ENCODE data around the gene TCEANC2.

- TF ChIP-seq, protein P1, sequence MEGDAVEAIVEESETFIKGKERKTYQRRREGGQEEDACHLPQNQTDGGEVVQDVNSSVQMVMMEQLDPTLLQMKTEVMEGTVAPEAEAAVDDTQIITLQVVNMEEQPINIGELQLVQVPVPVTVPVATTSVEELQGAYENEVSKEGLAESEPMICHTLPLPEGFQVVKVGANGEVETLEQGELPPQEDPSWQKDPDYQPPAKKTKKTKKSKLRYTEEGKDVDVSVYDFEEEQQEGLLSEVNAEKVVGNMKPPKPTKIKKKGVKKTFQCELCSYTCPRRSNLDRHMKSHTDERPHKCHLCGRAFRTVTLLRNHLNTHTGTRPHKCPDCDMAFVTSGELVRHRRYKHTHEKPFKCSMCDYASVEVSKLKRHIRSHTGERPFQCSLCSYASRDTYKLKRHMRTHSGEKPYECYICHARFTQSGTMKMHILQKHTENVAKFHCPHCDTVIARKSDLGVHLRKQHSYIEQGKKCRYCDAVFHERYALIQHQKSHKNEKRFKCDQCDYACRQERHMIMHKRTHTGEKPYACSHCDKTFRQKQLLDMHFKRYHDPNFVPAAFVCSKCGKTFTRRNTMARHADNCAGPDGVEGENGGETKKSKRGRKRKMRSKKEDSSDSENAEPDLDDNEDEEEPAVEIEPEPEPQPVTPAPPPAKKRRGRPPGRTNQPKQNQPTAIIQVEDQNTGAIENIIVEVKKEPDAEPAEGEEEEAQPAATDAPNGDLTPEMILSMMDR (IDR thresholded peaks at IDR 0.05): no peak
- no peak for TF ChIP-seq POLR2A (IDR thresholded peaks at IDR 0.05)
Measured at GRCh38 chr1:54012863-54013262, 40.5 kb upstream of the TCEANC2 start.

Measured in esophagus squamous epithelium (tissue), 4 donors.